GM12864 (cell line): Measurements from ENCODE around the gene BTN2A1.
"Not testable (repeated sequence)": the region's sequence is repeated elsewhere in the genome, so short reads cannot be mapped to it uniquely, and the experiment has no call there.

Experiments
- DNase-seq: peaks from one replicate; pipeline ENCODE4 v3.0.0-alpha.2; 2011; ENCODE audit warnings: low read depth
- H3K4me3 ChIP-seq: 2 replicates; pipeline ENCODE4 v1.5.1; 2011; ENCODE audit warnings: mild to moderate bottlenecking, low read depth, low read length, control low read depth
- CTCF ChIP-seq: IDR thresholded peaks from 2 replicates; pipeline ENCODE4 v1.5.1; 2011; ENCODE audit warnings: low read depth, mild to moderate bottlenecking, moderate library complexity, low read length, control low read depth, inconsistent platforms; ENCODE audit errors: missing control alignments

BTN2A1 gene

GRCh38 chr6:26426691-26427450 lies 30.9 kb upstream of the BTN2A1 start:
- TF ChIP-seq CTCF: no peak
- no peak overlapping the region for H3K4me3 ChIP-seq
- DNase-seq: no peak

GRCh38 chr6:26427451-26427809 lies 30.3 kb upstream of the BTN2A1 start:
- no peak for TF ChIP-seq CTCF
- no peak overlapping the region for H3K4me3 ChIP-seq
- DNase-seq: no peak

- no peak for TF ChIP-seq CTCF
- no peak overlapping the region for H3K4me3 ChIP-seq
- DNase-seq: no peak
These were observed 29.5 kb upstream of the BTN2A1 start for GRCh38 chr6:26428206-26428605.

GRCh38 chr6:26430787-26431186 lies 27.0 kb upstream of the BTN2A1 start:
- no peak for TF ChIP-seq CTCF
- H3K4me3 ChIP-seq: no peak overlapping the region
- DNase-seq: no peak

- H3K4me3 ChIP-seq: no peak overlapping the region
- no peak for DNase-seq
- TF ChIP-seq CTCF: no peak
These were observed 26.2 kb upstream of the BTN2A1 start for GRCh38 chr6:26431258-26432172.

- no peak for TF ChIP-seq CTCF
- no peak overlapping the region for H3K4me3 ChIP-seq
- DNase-seq: no peak
These were observed 25.0 kb upstream of the BTN2A1 start for GRCh38 chr6:26432627-26433201.

- DNase-seq, H3K4me3 ChIP-seq: not testable (repeated sequence)
These were observed 24.1 kb upstream of the BTN2A1 start for GRCh38 chr6:26433680-26434079.
